ENCODE results near the gene DLEC1.
"Not testable (repeated sequence)": the region's sequence is repeated elsewhere in the genome, so short reads cannot be mapped to it uniquely, and the experiment has no call there.

The DLEC1 gene

GRCh38 chr3:38038447-38038911 is 529 bp upstream of the DLEC1 start:
- DNase-seq (ENCODE audit: low read depth in 2 of 2) = peak in 1 of 2 donors; percentile 15

DNA sequence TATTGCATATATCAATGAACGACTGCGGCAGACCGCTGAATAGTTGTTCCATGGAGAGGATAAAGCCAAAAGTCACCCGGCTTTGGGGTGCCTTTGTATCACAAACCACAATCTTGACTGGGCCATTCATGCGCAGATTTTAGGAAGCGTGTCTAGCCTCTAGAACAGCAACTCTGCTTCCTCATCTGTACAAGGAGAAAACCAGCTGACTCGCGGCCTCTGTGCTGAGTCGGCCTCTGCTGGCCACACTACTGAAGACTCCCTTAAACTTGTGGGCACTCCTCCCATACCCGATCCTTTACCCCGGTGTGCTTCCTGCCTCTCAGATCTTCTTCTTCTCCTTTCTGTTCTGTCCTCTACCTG is 872 bp downstream of the DLEC1 start:
- DNase-seq (ENCODE audit: low read depth in 2 of 2) = peak in 1 of 2 donors; percentile 27

GRCh38 chr3:38040401-38040800 is 1.4 kb downstream of the DLEC1 start:
- no peak for DNase-seq (ENCODE audit: low read depth in 2 of 2)

DNA sequence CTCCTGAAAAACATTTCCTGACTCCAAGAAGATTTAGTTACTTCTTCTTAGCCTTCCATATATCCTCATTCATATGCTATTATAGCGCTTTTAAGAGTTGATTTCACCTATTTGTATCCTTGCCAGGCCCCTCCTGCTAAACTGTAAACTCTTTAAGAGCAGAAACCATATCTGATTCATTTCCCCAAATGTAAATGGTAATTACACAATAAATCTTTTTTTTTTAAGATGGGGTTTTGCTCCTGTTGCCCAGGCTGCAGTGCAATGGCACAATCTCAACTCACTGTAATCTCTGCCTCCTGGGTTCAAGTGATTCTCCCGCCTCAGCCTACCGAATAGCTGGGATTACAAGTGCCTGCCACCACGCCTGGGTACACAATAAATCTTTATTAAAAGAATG is 4.5 kb downstream of the DLEC1 start:
- DNase-seq (ENCODE audit: low read depth in 2 of 2) = no peak

GRCh38 chr3:38046027-38046426 is 7.0 kb downstream of the DLEC1 start:
- no peak for DNase-seq (ENCODE audit: low read depth in 2 of 2)

GRCh38 chr3:38046821-38047220 is 7.8 kb downstream of the DLEC1 start:
- no peak for DNase-seq (ENCODE audit: low read depth in 2 of 2)

DNA sequence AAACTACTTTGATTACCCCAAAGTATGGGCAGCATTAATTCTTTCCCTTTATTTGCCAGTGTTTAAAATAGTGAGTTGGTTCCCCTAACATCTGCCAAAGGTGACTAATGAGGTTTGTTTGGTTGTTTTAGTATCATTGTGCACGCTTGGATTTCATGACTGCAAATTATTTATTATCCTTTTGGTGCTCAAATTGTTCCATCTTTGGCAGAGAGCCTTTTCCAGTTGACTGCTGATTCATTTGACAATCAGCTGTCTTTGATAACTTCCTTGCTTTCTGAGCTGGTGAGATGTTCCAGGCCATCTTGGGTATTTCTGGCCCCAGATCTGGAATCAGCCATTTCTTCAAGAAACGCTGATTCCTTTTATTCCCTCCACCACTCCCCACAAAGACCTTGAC is 8.9 kb downstream of the DLEC1 start:
- no peak for DNase-seq (ENCODE audit: low read depth in 2 of 2)

DNA sequence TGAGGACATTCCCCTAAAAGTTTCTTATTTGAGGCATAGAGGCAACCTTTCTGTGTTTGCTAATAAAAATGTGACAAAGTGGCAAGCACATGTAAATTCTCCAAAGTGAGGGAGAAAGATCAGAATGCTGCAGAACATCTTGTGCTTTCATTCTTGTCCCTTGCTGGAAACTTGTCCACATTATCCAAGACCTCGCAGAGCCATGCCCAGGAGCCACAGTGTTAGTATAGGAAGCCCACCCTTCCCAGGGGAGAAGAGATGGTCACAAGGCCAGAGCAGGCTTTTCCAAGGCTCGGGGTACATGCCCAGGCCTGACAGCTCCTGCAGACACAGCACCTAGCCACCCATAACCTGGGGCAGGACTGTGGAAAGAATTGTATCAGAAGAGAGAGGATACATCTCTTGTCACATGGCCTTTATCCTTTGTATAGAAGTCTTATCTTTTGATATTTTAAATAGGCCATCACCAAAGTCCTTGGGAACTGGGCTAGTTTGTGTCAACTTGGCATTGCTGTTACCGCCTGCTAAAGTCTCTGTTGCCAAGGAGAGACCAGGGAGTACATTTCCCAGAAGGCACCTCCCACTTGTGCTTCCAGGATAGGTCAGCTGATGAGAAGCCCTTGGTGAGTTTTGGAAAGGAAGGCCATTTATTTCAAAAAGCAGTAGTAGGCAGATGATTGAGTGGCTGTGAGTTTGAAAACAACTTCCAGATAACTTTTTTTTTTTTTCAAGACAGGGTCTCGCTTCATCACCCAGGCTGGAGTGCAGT is 10.5 kb downstream of the DLEC1 start:
- no peak for DNase-seq (ENCODE audit: low read depth in 2 of 2)

- no peak for DNase-seq (ENCODE audit: low read depth in 2 of 2)
Measured at GRCh38 chr3:38051131-38051530, 12.1 kb downstream of the DLEC1 start.

- DNase-seq (ENCODE audit: low read depth in 2 of 2) = not testable (repeated sequence)
Measured at GRCh38 chr3:38053286-38053685, 14.3 kb downstream of the DLEC1 start.

DNA sequence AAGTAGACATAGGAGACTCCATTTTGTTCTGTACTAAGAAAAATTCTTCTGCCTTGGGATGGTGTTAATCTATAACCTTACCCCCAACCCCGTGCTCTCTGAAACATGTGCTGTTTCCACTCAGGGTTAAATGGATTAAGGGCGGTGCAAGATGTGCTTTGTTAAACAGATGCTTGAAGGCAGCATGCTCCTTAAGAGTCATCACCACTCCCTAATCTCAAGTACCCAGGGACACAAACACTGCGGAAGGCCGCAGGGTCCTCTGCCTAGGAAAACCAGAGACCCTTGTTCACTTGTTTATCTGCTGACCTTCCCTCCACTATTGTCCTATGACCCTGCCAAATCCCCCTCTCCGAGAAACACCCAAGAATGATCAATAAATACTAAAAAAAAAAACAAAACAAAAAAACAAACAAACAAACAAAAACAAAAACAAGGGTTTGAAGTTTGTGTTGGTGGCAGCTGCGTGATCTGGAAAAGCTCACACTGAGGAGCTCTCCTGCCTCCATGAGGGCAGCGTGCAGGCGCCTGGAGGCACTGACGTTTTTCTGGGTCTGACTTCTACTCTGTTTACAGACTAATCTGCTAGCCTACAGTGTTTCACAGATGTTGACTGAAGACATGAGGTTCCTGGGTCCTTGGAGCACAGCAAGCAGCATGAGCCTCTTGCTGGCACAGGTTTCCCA is 14.9 kb downstream of the DLEC1 start:
- not testable (repeated sequence) for DNase-seq (ENCODE audit: low read depth in 2 of 2)

GRCh38 chr3:38054499-38055001 is 15.5 kb downstream of the DLEC1 start:
- DNase-seq (ENCODE audit: low read depth in 2 of 2) = no peak

- DNase-seq (ENCODE audit: low read depth in 2 of 2) = no peak
Measured at GRCh38 chr3:38059148-38059547, 20.1 kb downstream of the DLEC1 start.

- DNase-seq (ENCODE audit: low read depth in 2 of 2) = no peak
Measured at GRCh38 chr3:38059591-38059990, 20.6 kb downstream of the DLEC1 start.

DNA sequence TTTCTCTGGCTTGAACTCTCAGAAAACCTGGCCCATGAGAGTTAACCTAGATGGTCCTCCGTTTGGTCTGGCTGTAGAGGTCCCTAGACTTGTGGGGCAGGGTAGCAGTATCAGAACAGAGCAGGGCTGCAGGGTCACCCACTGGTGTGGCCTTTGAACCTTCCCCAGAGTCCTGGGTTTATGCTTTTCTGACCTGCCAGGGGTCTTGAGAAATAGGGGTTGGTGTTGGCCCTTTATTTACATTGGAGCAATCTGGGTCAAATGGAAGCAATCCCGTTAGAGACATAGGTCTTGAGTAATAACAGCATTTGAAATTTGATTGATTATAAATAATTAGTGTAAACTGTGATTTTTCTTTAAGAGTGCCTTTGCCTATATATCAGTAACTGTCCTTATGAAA is 23.8 kb downstream of the DLEC1 start:
- no peak for DNase-seq (ENCODE audit: low read depth in 2 of 2)

GRCh38 chr3:38064453-38064852 is 25.4 kb downstream of the DLEC1 start:
- not testable (repeated sequence) for DNase-seq (ENCODE audit: low read depth in 2 of 2)

GRCh38 chr3:38067508-38068233 is 28.7 kb downstream of the DLEC1 start:
- no peak for DNase-seq (ENCODE audit: low read depth in 2 of 2)

GRCh38 chr3:38070013-38070412 is 31.0 kb downstream of the DLEC1 start:
- no peak for DNase-seq (ENCODE audit: low read depth in 2 of 2)

- DNase-seq (ENCODE audit: low read depth in 2 of 2) = not testable (repeated sequence)
Measured at GRCh38 chr3:38077073-38077472, 38.1 kb downstream of the DLEC1 start.

DNA sequence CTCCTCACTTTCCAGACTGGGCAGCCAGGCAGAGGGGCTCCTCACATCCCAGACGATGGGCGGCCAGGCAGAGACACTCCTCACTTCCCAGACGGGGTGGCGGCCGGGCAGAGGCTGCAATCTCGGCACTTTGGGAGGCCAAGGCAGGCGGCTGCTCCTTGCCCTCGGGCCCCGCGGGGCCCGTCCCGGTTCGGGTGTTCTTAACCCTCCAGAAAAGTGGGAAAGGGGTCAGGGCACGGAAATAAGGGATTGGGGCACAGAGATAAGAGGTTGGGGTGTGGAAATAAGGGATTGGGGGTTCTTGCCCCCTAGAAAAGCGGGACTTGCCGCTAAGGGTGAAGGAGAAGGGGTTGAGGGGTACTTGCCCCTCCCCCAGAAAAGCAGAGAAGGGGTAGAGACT is 43.3 kb downstream of the DLEC1 start:
- not testable (repeated sequence) for DNase-seq (ENCODE audit: low read depth in 2 of 2)

GRCh38 chr3:38083254-38083653 is 44.2 kb downstream of the DLEC1 start:
- not testable (repeated sequence) for DNase-seq (ENCODE audit: low read depth in 2 of 2)

- DNase-seq (ENCODE audit: low read depth in 2 of 2) = no peak
Measured at GRCh38 chr3:38083871-38084333, 44.9 kb downstream of the DLEC1 start.
